HG03280 (cell line): ENCODE measurements around the gene ACAT2.
"Not testable (repeated sequence)": the region's sequence is repeated elsewhere in the genome, so short reads cannot be mapped to it uniquely, and the experiment has no call there.

ENCODE experiments used
- ATAC-seq: cut with Tn5 transposase; IDR thresholded peaks from one replicate; pipeline ENCODE4 v1.9.1; 2021; ENCODE audit warnings: mild to moderate bottlenecking, moderate library complexity; ENCODE audit not compliant: unreplicated experiment

ACAT2 gene

GRCh38 chr6:159729598-159730331 lies 32.1 kb upstream of the ACAT2 start:
- ATAC-seq = no peak

- ATAC-seq = no peak
These were observed 31.5 kb upstream of the ACAT2 start for GRCh38 chr6:159730332-159730676.

- ATAC-seq = not testable (repeated sequence)
These were observed 29.3 kb upstream of the ACAT2 start for GRCh38 chr6:159732550-159732949.

- not testable (repeated sequence) for ATAC-seq
These were observed 28.4 kb upstream of the ACAT2 start for GRCh38 chr6:159733395-159733794.

GRCh38 chr6:159736908-159737307 lies 24.9 kb upstream of the ACAT2 start:
- ATAC-seq = no peak

- no peak for ATAC-seq
These were observed 22.5 kb upstream of the ACAT2 start for GRCh38 chr6:159739341-159739740.

GRCh38 chr6:159742165-159742564 lies 19.7 kb upstream of the ACAT2 start:
- no peak for ATAC-seq

- ATAC-seq = no peak
These were observed 16.8 kb upstream of the ACAT2 start for GRCh38 chr6:159745081-159745480.

GRCh38 chr6:159746759-159747158 lies 15.1 kb upstream of the ACAT2 start:
- no peak for ATAC-seq

GRCh38 chr6:159748127-159748526 lies 13.7 kb upstream of the ACAT2 start:
- ATAC-seq = not testable (repeated sequence)

GRCh38 chr6:159751448-159751847 lies 10.4 kb upstream of the ACAT2 start:
- ATAC-seq = no peak

- no peak for ATAC-seq
These were observed 8.6 kb upstream of the ACAT2 start for GRCh38 chr6:159753081-159753872.

GRCh38 chr6:159754401-159754800 lies 7.4 kb upstream of the ACAT2 start:
- no peak for ATAC-seq

GRCh38 chr6:159754959-159755914 lies 6.6 kb upstream of the ACAT2 start:
- no peak for ATAC-seq

- ATAC-seq = no peak
These were observed 5.3 kb upstream of the ACAT2 start for GRCh38 chr6:159756508-159756907.

- no peak for ATAC-seq
These were observed 3.5 kb upstream of the ACAT2 start for GRCh38 chr6:159758031-159759001.

- no peak for ATAC-seq
These were observed 2.2 kb upstream of the ACAT2 start for GRCh38 chr6:159759645-159760044.

GRCh38 chr6:159760602-159761057 lies 1.2 kb upstream of the ACAT2 start:
- no peak for ATAC-seq

- peak; percentile 1 for ATAC-seq
These were observed 544 bp upstream of the ACAT2 start for GRCh38 chr6:159761129-159761872.
